HG03060 (cell line): ENCODE data around the gene TUBB4A.
"Not testable (repeated sequence)": the region's sequence is repeated elsewhere in the genome, so short reads cannot be mapped to it uniquely, and the experiment has no call there.

Source experiments
- ATAC-seq: cut with Tn5 transposase; IDR thresholded peaks from one replicate; pipeline ENCODE4 v1.9.1; 2021; ENCODE audit warnings: low read depth, moderate number of reproducible peaks; ENCODE audit not compliant: unreplicated experiment

Gene TUBB4A

GRCh38 chr19:6527893-6528543 lies 25.9 kb upstream of the TUBB4A start:
- ATAC-seq, result peak; percentile 54

GRCh38 chr19:6524311-6524710 lies 22.2 kb upstream of the TUBB4A start:
- no peak for ATAC-seq

- no peak for ATAC-seq
These were observed 20.6 kb upstream of the TUBB4A start for GRCh38 chr19:6522712-6523111.

GRCh38 chr19:6521718-6522646 lies 19.9 kb upstream of the TUBB4A start:
- ATAC-seq, result peak; percentile 28

GRCh38 chr19:6519289-6519688 lies 17.2 kb upstream of the TUBB4A start:
- no peak for ATAC-seq

GRCh38 chr19:6518145-6518911 lies 16.2 kb upstream of the TUBB4A start:
- ATAC-seq, result no peak

- no peak for ATAC-seq
These were observed 14.7 kb upstream of the TUBB4A start for GRCh38 chr19:6516659-6517291.

GRCh38 chr19:6516018-6516658 lies 14.0 kb upstream of the TUBB4A start:
- no peak for ATAC-seq

- ATAC-seq, result no peak
These were observed 12.9 kb upstream of the TUBB4A start for GRCh38 chr19:6514926-6515544.

- no peak for ATAC-seq
These were observed 12.0 kb upstream of the TUBB4A start for GRCh38 chr19:6514089-6514488.

- no peak for ATAC-seq
These were observed 8.5 kb upstream of the TUBB4A start for GRCh38 chr19:6510618-6511017.

GRCh38 chr19:6509118-6509971 lies 7.2 kb upstream of the TUBB4A start:
- ATAC-seq, result no peak

GRCh38 chr19:6508028-6508771 lies 6.1 kb upstream of the TUBB4A start:
- ATAC-seq, result not testable (repeated sequence)

GRCh38 chr19:6503407-6504201 lies 1.5 kb upstream of the TUBB4A start:
- no peak for ATAC-seq

- no peak for ATAC-seq
These were observed 1.0 kb downstream of the TUBB4A start for GRCh38 chr19:6500837-6501739.

GRCh38 chr19:6499052-6499790 lies 2.9 kb downstream of the TUBB4A start:
- ATAC-seq, result no peak
